Body of pancreas (tissue), 4 donors: Measurements from ENCODE around the gene CIDEC. TPM values are rescaled to one million over a fixed set of nuclear protein-coding genes. Genes with fewer than 3 reads are reported as not detected.

Experiments
- ATAC-seq: fragments of 150-250 bp; one replicate; pipeline ENCODE4 v1.9.1; 2016
- DNase-seq, 4 donors: peaks; one replicate each; pipeline ENCODE4 v3.0.0-alpha.2; 2019
- H3K27ac ChIP-seq, 4 donors: fragments of 200-600 bp; sonication (generic); 1 replicate in 3 of 4; 2 replicates in 1 of 4; pipeline versions ENCODE4 v1.5.1 to v1.6.1; 2016 to 2019; ENCODE audit warnings: mild to moderate bottlenecking in 1 of 4, mixed read lengths in 1 of 4, moderate library complexity in 1 of 4
- H3K27me3 ChIP-seq, 2 donors: fragments of 200-600 bp; sonication (generic); one replicate each; pipeline ENCODE4 v1.6.0; 2016; ENCODE audit warnings: mild to moderate bottlenecking in 1 of 2
- H3K36me3 ChIP-seq, 2 donors: fragments of 200-600 bp; sonication (generic); replicated peaks in 1 of 2; 2 replicates each; pipeline ENCODE4 v1.5.1; 2016; ENCODE audit warnings: low read depth in 2 of 2; ENCODE audit not compliant: insufficient read depth in 1 of 2
- H3K4me1 ChIP-seq: fragments of 200-600 bp; sonication (generic); one replicate; pipeline ENCODE4 v1.6.0; 2016
- H3K4me3 ChIP-seq, 2 donors: fragments of 200-600 bp; sonication (generic); 1 replicate in 1 of 2; 2 replicates in 1 of 2; pipeline ENCODE4 v1.5.1; 2016 to 2019
- H3K9me3 ChIP-seq, 3 donors: fragments of 200-600 bp; sonication (generic); 1 replicate in 2 of 3; 2 replicates in 1 of 3; pipeline ENCODE4 v1.5.1; 2016
- CTCF ChIP-seq, 7 experiments: fragments of 450-650 bp in 4 of 7; fragments of 200-600 bp in 3 of 7; sonication (generic) in 3 of 7; IDR thresholded peaks; one replicate each; pipeline ENCODE4 v1.5.1; 2016 to 2019; ENCODE audit warnings: antibody characterized with exemption in 7 of 7
- POLR2A ChIP-seq, 3 donors: fragments of 450-650 bp; IDR thresholded peaks; one replicate each; pipeline ENCODE4 v1.6.1; 2016; ENCODE audit warnings: antibody characterized with exemption in 3 of 3, mild to moderate bottlenecking in 2 of 3
- WGBS, 2 donors: methylation state at CpG; one replicate each; pipeline ENCODE4 v1.1.5; 2017; 5-methylcytosine and 5-hydroxymethylcytosine counted together
- intact Hi-C: fragments of 100-400 bp; cut with DNase I; formaldehyde crosslinking; loops from one replicate; pipeline ENCODE4 v1.15.1; 2023
- total RNA-seq, 2 donors: library from RNA; depleted of rRNA; stranded (reverse); fragments of >200 nt; gene quantifications; one replicate each; pipeline ENCODE4 v1.1.0, GENCODE V29; 2016

The CIDEC gene
- total RNA-seq, 2 donors from 2014 or later = 6.5 to 134 TPM

- DNase-seq = peak; percentile 97 to 99 (median 98)
- peaks cover 19% of the 10 kb centered on the region for H3K4me1 ChIP-seq
- no peaks in the 10 kb centered on the region for H3K9me3 ChIP-seq
- peak within 1 kb of the TSS; percentile 35 to 86 (median 76) for H3K27ac ChIP-seq
- H3K36me3 ChIP-seq = peaks cover 0 to 5% of the 10 kb centered on the region in 2 donors
- intact Hi-C loops = no loop called here
- no peaks in the 10 kb centered on the region for H3K27me3 ChIP-seq
- WGBS, 2 donors = 0 to 1% methylated on average over 25 to 42 of the region's 42 CpGs
- no peak for TF ChIP-seq CTCF (IDR thresholded peaks at IDR 0.05)
- TF ChIP-seq POLR2A (IDR thresholded peaks at IDR 0.05) = peak in 2 of 3 donors; percentile 60 to 61
- H3K4me3 ChIP-seq = peak within 1 kb of the TSS; percentile 32 to 75
- peak; percentile 100 for ATAC-seq
Measured at GRCh38 chr3:9843715-9844438, 36.2 kb downstream of the CIDEC start, which contains the start of gene RPUSD3. Gene RPUSD3, minus strand, starts transcription at chr3:9844008. Its CDS starts 18 bp downstream, at chr3:9843990.

GRCh38 chr3:9841015-9841414 is 39.0 kb downstream of the CIDEC start:
- Histone ChIP-seq H3K36me3 (peaks cover 0 to 5% of the 10 kb centered on the region in 2 donors), H3K9me3 (no peaks in the 10 kb centered on the region), H3K27me3 (no peaks in the 10 kb centered on the region), H3K4me1 (peaks cover 32% of the 10 kb centered on the region), H3K27ac (no peak overlapping the region), H3K4me3 (no peak overlapping the region)
- WGBS, 2 donors = 85 to 86% methylated on average over 8 of the region's 8 CpGs
- TF ChIP-seq CTCF (IDR thresholded peaks at IDR 0.05) (no peak), POLR2A (IDR thresholded peaks at IDR 0.05) (no peak)
- intact Hi-C loops = no loop called here
- ATAC-seq (no peak), DNase-seq (no peak)

GRCh38 chr3:9838856-9839255 is 41.2 kb downstream of the CIDEC start:
- WGBS, 2 donors = 33 to 74% methylated on average over 1 to 4 of the region's 4 CpGs

GRCh38 chr3:9837701-9838582 is 42.1 kb downstream of the CIDEC start:
- DNase-seq (peak; percentile 66 to 87 (median 84)), ATAC-seq (peak; percentile 92)
- no peaks in the 10 kb centered on the region for H3K27me3 ChIP-seq
- intact Hi-C loops = no loop called here
- no peak overlapping the region for H3K4me3 ChIP-seq
- H3K36me3 ChIP-seq = peaks cover 0 to 5% of the 10 kb centered on the region in 2 donors
- peaks cover 22% of the 10 kb centered on the region for H3K4me1 ChIP-seq
- TF ChIP-seq POLR2A (IDR thresholded peaks at IDR 0.05) (peak; percentile 51 to 74 (median 68)), CTCF (IDR thresholded peaks at IDR 0.05) (no peak)
- H3K9me3 ChIP-seq = no peaks in the 10 kb centered on the region
- H3K27ac ChIP-seq = peak overlapping the region; percentile 65 to 67 (median 66)
- WGBS, 2 donors = 51 to 62% methylated on average over 12 of the region's 12 CpGs

More at GRCh38 chr3:9838856-9839255, 41.2 kb downstream of the CIDEC start:
- Histone ChIP-seq H3K36me3 (peaks cover 0 to 5% of the 10 kb centered on the region in 2 donors), H3K4me3 (no peak overlapping the region), H3K27ac (peak overlapping the region; percentile 65 to 67 (median 66)), H3K27me3 (no peaks in the 10 kb centered on the region), H3K4me1 (peaks cover 27% of the 10 kb centered on the region), H3K9me3 (no peaks in the 10 kb centered on the region)
- ATAC-seq = no peak
- TF ChIP-seq POLR2A (IDR thresholded peaks at IDR 0.05) (no peak), CTCF (IDR thresholded peaks at IDR 0.05) (no peak)
- no peak for DNase-seq
- intact Hi-C loops = no loop called here
